Measurements from ENCODE around the gene CCDC80.

DNA sequence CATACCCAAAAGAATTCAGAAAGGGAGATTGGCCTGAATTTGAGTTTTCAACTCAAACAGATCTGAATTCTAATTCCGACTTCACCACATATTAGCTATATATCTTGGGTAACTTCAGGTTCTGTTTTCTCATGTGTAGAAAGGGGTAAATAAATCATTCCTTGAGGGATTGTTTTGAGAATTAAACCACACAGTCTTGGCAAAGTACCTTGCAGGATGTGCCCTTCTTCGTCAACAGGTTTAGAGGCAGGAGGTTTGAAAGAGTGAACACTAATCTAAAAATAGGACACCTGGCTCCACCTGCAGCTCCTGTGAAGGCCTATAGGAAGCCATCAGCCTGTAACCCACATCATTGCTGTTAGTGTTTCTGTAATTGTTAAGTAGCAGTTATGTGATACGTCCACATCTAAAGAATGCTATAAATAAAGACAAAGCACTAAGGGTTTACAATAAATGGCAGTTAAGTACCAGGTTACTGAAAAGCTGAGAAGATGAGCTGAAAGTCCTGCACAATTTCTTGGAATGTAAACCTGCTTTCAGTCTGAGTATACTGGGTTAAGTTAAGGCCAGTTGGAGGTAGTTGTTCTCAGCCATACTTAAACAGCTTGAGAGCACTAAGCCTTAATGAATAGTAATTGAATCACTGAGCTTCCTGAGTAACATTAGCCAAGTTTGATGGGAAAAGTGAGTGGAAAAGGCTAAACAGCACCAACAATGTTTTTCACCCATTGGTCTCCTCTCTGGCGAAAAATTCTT, 6.0 kb downstream of the CCDC80 start:
- TF ChIP-seq, protein P1, sequence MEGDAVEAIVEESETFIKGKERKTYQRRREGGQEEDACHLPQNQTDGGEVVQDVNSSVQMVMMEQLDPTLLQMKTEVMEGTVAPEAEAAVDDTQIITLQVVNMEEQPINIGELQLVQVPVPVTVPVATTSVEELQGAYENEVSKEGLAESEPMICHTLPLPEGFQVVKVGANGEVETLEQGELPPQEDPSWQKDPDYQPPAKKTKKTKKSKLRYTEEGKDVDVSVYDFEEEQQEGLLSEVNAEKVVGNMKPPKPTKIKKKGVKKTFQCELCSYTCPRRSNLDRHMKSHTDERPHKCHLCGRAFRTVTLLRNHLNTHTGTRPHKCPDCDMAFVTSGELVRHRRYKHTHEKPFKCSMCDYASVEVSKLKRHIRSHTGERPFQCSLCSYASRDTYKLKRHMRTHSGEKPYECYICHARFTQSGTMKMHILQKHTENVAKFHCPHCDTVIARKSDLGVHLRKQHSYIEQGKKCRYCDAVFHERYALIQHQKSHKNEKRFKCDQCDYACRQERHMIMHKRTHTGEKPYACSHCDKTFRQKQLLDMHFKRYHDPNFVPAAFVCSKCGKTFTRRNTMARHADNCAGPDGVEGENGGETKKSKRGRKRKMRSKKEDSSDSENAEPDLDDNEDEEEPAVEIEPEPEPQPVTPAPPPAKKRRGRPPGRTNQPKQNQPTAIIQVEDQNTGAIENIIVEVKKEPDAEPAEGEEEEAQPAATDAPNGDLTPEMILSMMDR (IDR thresholded peaks at IDR 0.05): no peak
- TF ChIP-seq POLR2A (IDR thresholded peaks at IDR 0.05): no peak

All from heart left ventricle (tissue), 13 donors.